ENCODE results near the gene KCNQ2.

DNA sequence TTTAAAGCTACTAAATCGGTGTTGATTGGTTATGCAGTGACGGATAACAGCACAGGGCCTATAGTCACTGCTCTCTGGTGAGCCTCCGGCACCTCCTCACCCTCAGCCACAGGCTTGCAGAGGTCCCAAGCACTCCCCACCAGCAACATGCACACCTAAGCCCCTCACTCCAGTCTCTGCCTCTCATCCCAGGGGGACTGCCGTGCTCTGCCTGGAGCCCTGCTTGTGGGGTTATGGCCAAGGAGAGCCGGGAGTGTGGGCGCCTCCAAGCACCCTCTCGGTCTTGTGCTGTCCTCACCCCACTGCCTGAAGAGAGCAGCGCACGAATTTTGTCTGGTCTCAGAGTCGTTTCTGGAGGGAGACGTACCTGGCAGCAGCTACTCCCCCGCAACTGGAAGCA is 33.3 kb upstream of the KCNQ2 start:
- TF ChIP-seq GATA2 (IDR thresholded peaks at IDR 0.05; ENCODE audit: low read depth, low read length) (no peak), GATA3 (IDR thresholded peaks at IDR 0.05; ENCODE audit: low read depth, low read length) (no peak)
